ENCODE results near the gene MGAT4C. TPM values are rescaled to one million over a fixed set of nuclear protein-coding genes. Genes with fewer than 3 reads are reported as not detected.

Gene MGAT4C
- total RNA-seq, 6 donors from 2014 or later = under 0.01 to 0.43 (median 0.20) TPM; not detected in 1

- DNase-seq (no peak), ATAC-seq (ENCODE audit: low FRiP score in 2 of 2) (no peak)
- TF ChIP-seq POLR2AphosphoS5 (IDR thresholded peaks at IDR 0.05) = no peak
- TF ChIP-seq POLR2A (IDR thresholded peaks at IDR 0.05) = no peak
- no peak for TF ChIP-seq CTCF (IDR thresholded peaks at IDR 0.05)
- no peak for TF ChIP-seq EP300 (IDR thresholded peaks at IDR 0.05)
- Histone ChIP-seq H3K27ac (no peak overlapping the region), H3K4me3 (no peak overlapping the region), H3K36me3 (no peaks in the 10 kb centered on the region), H3K4me1 (no peaks in the 10 kb centered on the region), H3K27me3 (no peaks in the 10 kb centered on the region), H3K9me3 (no peaks in the 10 kb centered on the region)
- 82 to 95% methylated on average over 12 of the region's 12 CpGs for WGBS, 2 donors
Measured at GRCh38 chr12:85947286-85947685, 308.9 kb downstream of the MGAT4C start.

- DNase-seq (no peak), ATAC-seq (ENCODE audit: low FRiP score in 2 of 2) (no peak)
- Histone ChIP-seq H3K4me1 (no peaks in the 10 kb centered on the region), H3K4me3 (no peak overlapping the region), H3K27ac (no peak overlapping the region), H3K36me3 (no peaks in the 10 kb centered on the region), H3K27me3 (no peaks in the 10 kb centered on the region), H3K9me3 (no peaks in the 10 kb centered on the region)
- TF ChIP-seq EP300 (IDR thresholded peaks at IDR 0.05) (no peak), CTCF (IDR thresholded peaks at IDR 0.05) (no peak), POLR2A (IDR thresholded peaks at IDR 0.05) (no peak), POLR2AphosphoS5 (IDR thresholded peaks at IDR 0.05) (no peak)
- 96 to 98% methylated on average over 5 of the region's 5 CpGs for WGBS, 2 donors
Measured at GRCh38 chr12:85946375-85946774, 309.8 kb downstream of the MGAT4C start.

GRCh38 chr12:85927166-85927565 lies 329.0 kb downstream of the MGAT4C start:
- Histone ChIP-seq H3K9me3 (no peaks in the 10 kb centered on the region), H3K4me1 (no peaks in the 10 kb centered on the region), H3K27ac (no peak overlapping the region), H3K4me3 (no peak overlapping the region), H3K27me3 (no peaks in the 10 kb centered on the region), H3K36me3 (no peaks in the 10 kb centered on the region)
- TF ChIP-seq POLR2A (IDR thresholded peaks at IDR 0.05) (no peak), EP300 (IDR thresholded peaks at IDR 0.05) (no peak), POLR2AphosphoS5 (IDR thresholded peaks at IDR 0.05) (no peak)
- DNase-seq = no peak
- no peak for ATAC-seq (ENCODE audit: low FRiP score in 2 of 2)

- Histone ChIP-seq H3K27me3 (no peaks in the 10 kb centered on the region), H3K36me3 (no peaks in the 10 kb centered on the region), H3K27ac (no peak overlapping the region), H3K9me3 (no peaks in the 10 kb centered on the region), H3K4me1 (no peaks in the 10 kb centered on the region), H3K4me3 (no peak overlapping the region)
- ATAC-seq (ENCODE audit: low FRiP score in 2 of 2) (no peak), DNase-seq (no peak)
- WGBS, 2 donors = 92 to 97% methylated on average over 1 of the region's 1 CpG
- TF ChIP-seq CTCF (IDR thresholded peaks at IDR 0.05) (peak in 5 of 6 experiments; percentile 20 to 48 (median 41)), EP300 (IDR thresholded peaks at IDR 0.05) (no peak)
Measured at GRCh38 chr12:85923767-85924331, 332.3 kb downstream of the MGAT4C start.

- Histone ChIP-seq H3K9me3 (no peaks in the 10 kb centered on the region), H3K4me1 (no peaks in the 10 kb centered on the region), H3K27ac (no peak overlapping the region), H3K36me3 (no peaks in the 10 kb centered on the region), H3K27me3 (no peaks in the 10 kb centered on the region), H3K4me3 (no peak overlapping the region)
- DNase-seq (no peak), ATAC-seq (ENCODE audit: low FRiP score in 2 of 2) (no peak)
- 2 to 3% methylated on average over 3 of the region's 3 CpGs for WGBS, 2 donors
- TF ChIP-seq POLR2AphosphoS5 (IDR thresholded peaks at IDR 0.05) = no peak
- no peak for TF ChIP-seq EP300 (IDR thresholded peaks at IDR 0.05)
- TF ChIP-seq CTCF (IDR thresholded peaks at IDR 0.05) = peak; percentile 12 to 55 (median 44)
Measured at GRCh38 chr12:85920324-85920947, 335.8 kb downstream of the MGAT4C start.

Measured in upper lobe of left lung (tissue), 6 donors.